Heart right ventricle (tissue), 16 donors: ENCODE measurements around the gene NRXN3. TPM values are rescaled to one million over a fixed set of nuclear protein-coding genes. Genes with fewer than 3 reads are reported as not detected.

Experiments used
- ATAC-seq, 8 donors: fragments of 200-7000 bp; cut with Tn5 transposase; one replicate each; pipeline ENCODE4 v1.9.1; 2020; ENCODE audit warnings: mild to moderate bottlenecking in 8 of 8, moderate library complexity in 8 of 8, moderate number of reproducible peaks in 1 of 8
- DNase-seq, 2 donors: peaks; one replicate each; pipeline ENCODE4 v3.0.0-alpha.2; 2020
- H3K27ac ChIP-seq, 10 donors: fragments of 200-600 bp; sonication (generic) in 2 of 10; one replicate each; pipeline versions ENCODE4 v1.5.0 to v1.8.0; 2020 to 2022; ENCODE audit warnings: mild to moderate bottlenecking in 3 of 10
- H3K27me3 ChIP-seq, 7 donors: fragments of 200-600 bp; one replicate each; pipeline ENCODE4 v1.8.0; 2021 to 2022; ENCODE audit warnings: mild to moderate bottlenecking in 2 of 7
- H3K36me3 ChIP-seq, 9 donors: fragments of 200-600 bp; sonication (generic) in 1 of 9; one replicate each; pipeline versions ENCODE4 v1.5.0 to v1.8.0; 2020 to 2022; ENCODE audit warnings: mild to moderate bottlenecking in 2 of 9
- H3K4me1 ChIP-seq, 9 donors: fragments of 200-600 bp; sonication (generic) in 1 of 9; one replicate each; pipeline versions ENCODE4 v1.5.0 to v1.8.0; 2020 to 2022; ENCODE audit warnings: mild to moderate bottlenecking in 4 of 9
- H3K4me3 ChIP-seq, 10 donors: fragments of 200-600 bp; sonication (generic) in 2 of 10; one replicate each; pipeline versions ENCODE4 v1.5.0 to v1.8.0; 2020 to 2022; ENCODE audit warnings: mild to moderate bottlenecking in 7 of 10, moderate library complexity in 2 of 10
- H3K9me3 ChIP-seq, 11 donors: fragments of 200-600 bp in 10 of 11; sonication (generic) in 2 of 11; one replicate each; pipeline versions ENCODE4 v1.5.0 to v1.8.0; 2013 to 2022; ENCODE audit warnings: mild to moderate bottlenecking in 2 of 11, control low read depth in 1 of 11, moderate library complexity in 1 of 11
- WGBS, 2 donors: extraction: QIAGEN DNeasy Blood & Tissue Kit; methylation state at CpG; one replicate each; pipeline ENCODE4 v1.1.7; 2013; ENCODE audit warnings: inconsistent platforms in 1 of 2; 5-methylcytosine and 5-hydroxymethylcytosine counted together
- intact Hi-C, 10 donors: fragments of 100-400 bp; cut with DNase I; formaldehyde crosslinking; loops; one replicate each; pipeline versions ENCODE4 v1.11.1 to v1.14.2; 2022
- polyA plus RNA-seq, 2 donors: library from polyadenylated mRNA; stranded (reverse); fragments of 200-250 nt; gene quantifications; one replicate each; pipeline ENCODE4 v1.2.3, GENCODE V29; 2013
- total RNA-seq, 10 donors: library from RNA; stranded (reverse); fragmentation: NEBNext Ultra II Directional in 3 of 10; extraction: Animal tissue kit (Norgen Biotek cat#: 25700) in 3 of 10; gene quantifications; one replicate each; pipeline versions ENCODE4 v1.2.1 to v1.2.4, GENCODE V29; 2021 to 2023
- TF ChIP-seq, protein P1 (sequence below), 9 donors: fragments of 200-600 bp; sonication (generic) in 2 of 9; IDR thresholded peaks; one replicate each; pipeline versions ENCODE4 v1.5.0 to v1.8.0; 2021 to 2022; ENCODE audit warnings: antibody characterized with exemption in 9 of 9, mild to moderate bottlenecking in 5 of 9, moderate library complexity in 1 of 9
- donor health status: Arrhythmogenic right ventricular cardiomyopathy.
- donor health status: ischemic (EF 13 %, LVEDD 7.1; RV severe dilation, severe dysfunction).
- donor health status: healthy with polysubstance abuse.
- donor health status: DM: no; HTN: yes; CAD: no.
- donor health status: DM: no; HTN: no; CAD: no.
- donor health status: ischemic (EF 25% LVEDD 6.9; RV normal size, moderate dysfunction).
- donor health status: ischemic (EF 25% LVEDD 5.7; RV mildly dilated, moderate dysfunction).
- donor health status: healthy.
- donor health status: DM: yes; HTN: yes; CAD: no.
- donor health status: Ischemic cardiomyopathy.
- donor health status: ischemic (EF 35%, LVEDD 5.7; RV mildly dilated, moderate dysfunction).
- donor health status: nonischemic (EF 11% LVEDD 7.7; RV severe dilation, severe dysfunction).
- donor health status: DM: yes; HTN: yes; CAD: no.
- donor health status: PGD.
- donor health status: ischemic (EF 29% LVEDD 5.4; RV normal size, mild dysfunction).
- donor health status: nonischemic (EF 23%, LVEDD 6.1; RV moderate dilation, normal function).

Gene NRXN3
- total and polyA plus RNA-seq, 12 donors: 0.23 to 1.8 (median 0.87) TPM

DNA sequence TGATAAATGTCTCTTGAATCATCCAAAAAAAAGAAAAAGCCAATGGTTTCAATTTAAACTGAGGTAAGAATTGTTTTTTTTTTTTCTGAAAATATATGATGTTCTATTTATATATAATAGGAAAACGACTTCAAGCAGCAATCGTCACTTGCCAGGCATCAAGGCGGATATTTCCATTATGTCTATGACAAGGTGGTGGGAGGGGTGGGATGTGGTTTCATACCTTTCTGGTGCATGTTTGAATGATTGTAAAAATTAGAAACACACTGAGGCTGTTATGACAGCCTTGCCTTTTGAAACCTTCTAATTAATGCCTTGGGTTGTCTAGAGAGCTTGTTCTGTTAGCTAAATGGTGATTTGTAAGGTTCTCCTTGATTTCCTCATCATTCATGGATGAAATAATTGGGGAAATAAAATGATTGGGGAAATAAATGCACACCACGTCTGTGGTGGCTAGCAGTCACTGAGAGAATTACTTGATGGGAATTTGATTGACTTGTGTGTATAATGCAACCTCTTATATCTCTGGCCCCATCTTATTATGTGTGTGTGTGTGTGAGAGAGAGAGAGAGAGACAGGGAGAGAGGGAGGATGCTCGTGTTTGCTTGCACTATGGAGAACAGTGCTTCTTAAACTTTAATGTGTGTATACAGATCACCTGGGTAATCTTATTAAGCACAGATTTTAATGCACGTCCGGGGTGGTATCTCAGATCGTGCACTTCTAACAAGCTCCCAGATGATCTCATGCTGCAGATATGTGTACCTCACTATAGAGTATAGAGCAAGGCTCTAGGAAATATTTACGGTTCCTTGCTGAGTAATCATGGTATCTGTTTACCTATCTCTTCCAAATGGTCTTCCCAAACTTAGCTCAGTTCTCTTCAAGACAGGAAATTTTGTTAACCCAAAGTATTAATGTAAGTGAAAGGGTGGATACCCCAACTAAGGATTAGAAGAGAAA is 1538.5 kb downstream of the NRXN3 start:
- intact Hi-C loops: no loop called here
- H3K27me3 ChIP-seq: peaks cover 0 to 2% (median 0%) of the 10 kb centered on the region in 7 donors
- H3K9me3 ChIP-seq: no peaks in the 10 kb centered on the region
- no peak overlapping the region for H3K27ac ChIP-seq
- DNase-seq (no peak), ATAC-seq (no peak)
- 47 to 50% methylated on average over 9 of the region's 9 CpGs for WGBS, 2 donors
- H3K4me1 ChIP-seq: no peaks in the 10 kb centered on the region
- TF ChIP-seq, protein P1, sequence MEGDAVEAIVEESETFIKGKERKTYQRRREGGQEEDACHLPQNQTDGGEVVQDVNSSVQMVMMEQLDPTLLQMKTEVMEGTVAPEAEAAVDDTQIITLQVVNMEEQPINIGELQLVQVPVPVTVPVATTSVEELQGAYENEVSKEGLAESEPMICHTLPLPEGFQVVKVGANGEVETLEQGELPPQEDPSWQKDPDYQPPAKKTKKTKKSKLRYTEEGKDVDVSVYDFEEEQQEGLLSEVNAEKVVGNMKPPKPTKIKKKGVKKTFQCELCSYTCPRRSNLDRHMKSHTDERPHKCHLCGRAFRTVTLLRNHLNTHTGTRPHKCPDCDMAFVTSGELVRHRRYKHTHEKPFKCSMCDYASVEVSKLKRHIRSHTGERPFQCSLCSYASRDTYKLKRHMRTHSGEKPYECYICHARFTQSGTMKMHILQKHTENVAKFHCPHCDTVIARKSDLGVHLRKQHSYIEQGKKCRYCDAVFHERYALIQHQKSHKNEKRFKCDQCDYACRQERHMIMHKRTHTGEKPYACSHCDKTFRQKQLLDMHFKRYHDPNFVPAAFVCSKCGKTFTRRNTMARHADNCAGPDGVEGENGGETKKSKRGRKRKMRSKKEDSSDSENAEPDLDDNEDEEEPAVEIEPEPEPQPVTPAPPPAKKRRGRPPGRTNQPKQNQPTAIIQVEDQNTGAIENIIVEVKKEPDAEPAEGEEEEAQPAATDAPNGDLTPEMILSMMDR (IDR thresholded peaks at IDR 0.05): no peak
- H3K4me3 ChIP-seq: no peak overlapping the region
- no peaks in the 10 kb centered on the region for H3K36me3 ChIP-seq

DNA sequence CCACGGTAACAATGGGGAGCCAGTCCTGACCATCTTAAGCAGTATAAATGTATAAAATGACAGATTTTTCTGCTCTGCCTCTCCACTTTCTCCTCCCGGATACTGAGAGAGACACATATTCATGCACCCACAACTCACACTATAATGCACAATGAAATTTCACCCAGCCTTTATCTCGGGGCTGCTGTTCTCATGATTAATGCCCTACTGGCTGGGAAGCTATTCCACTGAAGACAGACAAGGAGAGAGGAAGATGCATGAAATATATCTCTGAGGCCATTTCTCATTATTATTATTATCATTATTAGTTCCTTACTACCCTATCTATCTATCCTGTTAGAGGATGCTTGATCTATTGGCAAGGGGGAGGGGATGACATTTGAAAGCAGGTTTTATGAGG is 1539.4 kb downstream of the NRXN3 start:
- intact Hi-C loops: no loop called here
- Histone ChIP-seq H3K4me3 (no peak overlapping the region), H3K27ac (no peak overlapping the region), H3K4me1 (no peaks in the 10 kb centered on the region), H3K36me3 (no peaks in the 10 kb centered on the region), H3K27me3 (peaks cover 0 to 2% (median 0%) of the 10 kb centered on the region in 7 donors), H3K9me3 (no peaks in the 10 kb centered on the region)
- TF ChIP-seq, protein P1 (IDR thresholded peaks at IDR 0.05): no peak
- ATAC-seq (no peak), DNase-seq (no peak)
- WGBS, 2 donors: 69 to 70% methylated on average over 3 of the region's 3 CpGs

DNA sequence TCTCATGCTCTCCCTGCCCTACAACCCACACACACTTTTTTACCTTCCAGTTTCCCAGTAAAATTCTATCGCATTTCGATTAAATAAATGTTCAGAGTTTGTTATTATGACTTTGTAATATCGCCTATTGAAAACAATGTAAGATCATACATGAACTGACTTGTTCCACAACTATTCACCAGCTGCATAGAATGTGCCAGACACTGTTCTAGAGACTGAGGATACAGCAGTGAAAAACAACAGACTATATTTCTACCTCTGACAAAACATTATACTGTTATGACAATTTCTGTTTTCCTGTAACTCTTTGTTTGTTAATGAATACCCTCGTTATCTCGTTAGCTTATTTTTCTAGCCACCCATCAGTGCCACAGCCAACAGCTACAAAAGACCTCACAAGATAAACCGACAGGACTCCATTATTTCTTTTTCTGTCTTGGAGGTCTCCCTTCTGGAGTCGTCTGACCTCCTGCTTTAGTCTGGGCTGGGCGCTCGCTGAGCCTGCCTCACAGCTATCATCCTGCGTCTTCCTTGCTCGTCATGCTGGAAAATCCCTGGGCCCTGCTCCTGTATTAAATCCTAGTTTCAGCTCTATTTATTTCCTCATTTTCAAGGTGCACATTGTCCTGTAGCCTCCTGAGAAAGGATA is 1542.3 kb downstream of the NRXN3 start:
- no peak for DNase-seq
- Histone ChIP-seq H3K9me3 (no peaks in the 10 kb centered on the region), H3K27me3 (peaks cover 0 to 2% (median 0%) of the 10 kb centered on the region in 7 donors), H3K4me3 (no peak overlapping the region), H3K27ac (no peak overlapping the region), H3K4me1 (no peaks in the 10 kb centered on the region), H3K36me3 (no peaks in the 10 kb centered on the region)
- intact Hi-C loops: no loop called here
- WGBS, 2 donors: 63 to 64% methylated on average over 11 of the region's 11 CpGs
- no peak for ATAC-seq
- TF ChIP-seq, protein P1 (IDR thresholded peaks at IDR 0.05): no peak

DNA sequence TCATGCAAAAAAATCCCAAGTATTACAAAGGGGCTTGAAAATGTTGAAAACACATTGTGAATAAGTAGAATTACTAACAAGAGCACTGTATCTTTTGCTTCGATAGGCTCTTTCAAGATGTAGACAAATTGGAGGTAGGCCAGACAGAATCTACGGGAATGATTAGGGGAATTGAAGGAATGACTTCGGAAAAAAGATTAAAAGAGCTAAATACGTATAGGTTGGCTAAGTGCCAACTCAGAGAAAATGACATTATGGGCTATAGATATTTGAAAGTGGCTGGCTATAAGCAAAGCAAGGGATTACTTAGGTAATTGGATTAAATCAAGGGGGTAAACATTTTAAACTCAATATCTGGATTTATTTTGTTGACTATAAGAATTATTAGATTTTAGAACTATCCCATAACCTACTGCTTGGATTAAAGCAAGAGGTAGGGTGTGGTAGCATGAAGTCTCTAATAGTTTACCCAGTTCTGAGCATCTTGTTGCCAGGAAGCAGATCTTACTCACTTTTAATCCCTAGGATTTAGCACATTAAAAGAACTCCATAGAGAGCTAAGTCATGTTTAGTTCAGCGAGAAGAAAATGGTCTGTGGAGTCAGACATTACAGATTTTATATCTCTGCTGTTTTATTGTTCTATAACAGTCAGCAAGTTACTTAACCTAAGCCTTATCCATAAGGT is 1551.4 kb downstream of the NRXN3 start:
- H3K36me3 ChIP-seq: no peaks in the 10 kb centered on the region
- DNase-seq: no peak
- no peaks in the 10 kb centered on the region for H3K4me1 ChIP-seq
- TF ChIP-seq, protein P1 (IDR thresholded peaks at IDR 0.05): no peak
- no peak overlapping the region for H3K27ac ChIP-seq
- WGBS, 2 donors: 52 to 57% methylated on average over 5 of the region's 5 CpGs
- no peak overlapping the region for H3K4me3 ChIP-seq
- H3K9me3 ChIP-seq: no peaks in the 10 kb centered on the region
- intact Hi-C loops: no loop called here
- H3K27me3 ChIP-seq: no peaks in the 10 kb centered on the region
- ATAC-seq: no peak
